GM10266 (cell line): ENCODE data around the gene TRAPPC2L.
A peak's percentile ranks its signal among the peaks of the same experiment; 100 is the strongest.

ENCODE experiments used
- DNase-seq: peaks from one replicate; pipeline ENCODE4 v3.0.0; 2012; ENCODE audit errors: extremely low spot score
- TF ChIP-seq, protein P1 (sequence below): IDR thresholded peaks from 2 replicates; pipeline ENCODE4 v1.5.1; 2012; ENCODE audit warnings: mild to moderate bottlenecking, low read depth; ENCODE audit not compliant: control insufficient read depth, insufficient read depth; ENCODE audit errors: missing control alignments

TRAPPC2L gene

DNA sequence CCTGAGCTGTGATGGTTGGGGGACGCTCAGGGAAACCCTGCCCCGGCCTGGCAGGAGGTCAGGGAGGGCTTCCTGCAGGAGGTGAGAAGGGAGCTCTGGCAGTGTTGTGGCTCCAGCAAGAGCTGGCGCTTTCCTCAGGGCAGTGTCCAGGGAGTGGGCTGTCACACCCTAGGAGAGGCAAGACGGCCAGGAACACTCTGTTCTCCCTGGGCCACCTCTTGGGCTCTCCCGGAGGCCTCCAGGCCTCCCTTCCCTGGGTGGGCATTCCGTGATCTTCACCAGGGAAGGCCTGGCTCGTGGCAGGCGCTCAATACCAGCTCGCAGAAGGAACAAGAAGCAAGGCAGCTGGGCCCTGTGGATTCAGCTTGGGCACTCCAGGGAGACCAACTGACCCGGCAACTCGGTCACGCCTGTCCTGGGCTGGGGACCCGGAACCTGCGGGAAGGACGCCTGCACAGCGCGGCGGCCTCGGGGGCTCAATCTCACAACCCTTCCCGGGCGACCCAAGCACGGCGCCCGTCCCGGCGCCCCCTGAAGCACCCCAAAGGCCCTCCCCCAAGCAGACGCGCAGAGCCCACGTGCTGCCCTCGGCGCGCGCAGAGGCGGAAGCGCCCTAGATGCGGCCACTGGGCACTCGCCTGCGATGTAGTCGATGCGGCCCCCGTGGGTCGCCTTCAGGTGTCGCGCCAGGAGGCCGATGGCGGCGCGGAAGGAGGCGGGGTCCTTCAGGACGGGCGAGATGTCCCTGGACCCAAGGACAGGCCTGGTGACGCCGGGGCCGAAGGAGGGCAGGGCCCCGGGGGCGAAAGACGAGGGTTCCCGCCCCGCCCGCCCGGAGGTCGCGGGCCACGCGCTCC is 45.8 kb upstream of the TRAPPC2L start:
- DNase-seq = peak; percentile 87
- TF ChIP-seq, protein P1, sequence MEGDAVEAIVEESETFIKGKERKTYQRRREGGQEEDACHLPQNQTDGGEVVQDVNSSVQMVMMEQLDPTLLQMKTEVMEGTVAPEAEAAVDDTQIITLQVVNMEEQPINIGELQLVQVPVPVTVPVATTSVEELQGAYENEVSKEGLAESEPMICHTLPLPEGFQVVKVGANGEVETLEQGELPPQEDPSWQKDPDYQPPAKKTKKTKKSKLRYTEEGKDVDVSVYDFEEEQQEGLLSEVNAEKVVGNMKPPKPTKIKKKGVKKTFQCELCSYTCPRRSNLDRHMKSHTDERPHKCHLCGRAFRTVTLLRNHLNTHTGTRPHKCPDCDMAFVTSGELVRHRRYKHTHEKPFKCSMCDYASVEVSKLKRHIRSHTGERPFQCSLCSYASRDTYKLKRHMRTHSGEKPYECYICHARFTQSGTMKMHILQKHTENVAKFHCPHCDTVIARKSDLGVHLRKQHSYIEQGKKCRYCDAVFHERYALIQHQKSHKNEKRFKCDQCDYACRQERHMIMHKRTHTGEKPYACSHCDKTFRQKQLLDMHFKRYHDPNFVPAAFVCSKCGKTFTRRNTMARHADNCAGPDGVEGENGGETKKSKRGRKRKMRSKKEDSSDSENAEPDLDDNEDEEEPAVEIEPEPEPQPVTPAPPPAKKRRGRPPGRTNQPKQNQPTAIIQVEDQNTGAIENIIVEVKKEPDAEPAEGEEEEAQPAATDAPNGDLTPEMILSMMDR = no peak

DNA sequence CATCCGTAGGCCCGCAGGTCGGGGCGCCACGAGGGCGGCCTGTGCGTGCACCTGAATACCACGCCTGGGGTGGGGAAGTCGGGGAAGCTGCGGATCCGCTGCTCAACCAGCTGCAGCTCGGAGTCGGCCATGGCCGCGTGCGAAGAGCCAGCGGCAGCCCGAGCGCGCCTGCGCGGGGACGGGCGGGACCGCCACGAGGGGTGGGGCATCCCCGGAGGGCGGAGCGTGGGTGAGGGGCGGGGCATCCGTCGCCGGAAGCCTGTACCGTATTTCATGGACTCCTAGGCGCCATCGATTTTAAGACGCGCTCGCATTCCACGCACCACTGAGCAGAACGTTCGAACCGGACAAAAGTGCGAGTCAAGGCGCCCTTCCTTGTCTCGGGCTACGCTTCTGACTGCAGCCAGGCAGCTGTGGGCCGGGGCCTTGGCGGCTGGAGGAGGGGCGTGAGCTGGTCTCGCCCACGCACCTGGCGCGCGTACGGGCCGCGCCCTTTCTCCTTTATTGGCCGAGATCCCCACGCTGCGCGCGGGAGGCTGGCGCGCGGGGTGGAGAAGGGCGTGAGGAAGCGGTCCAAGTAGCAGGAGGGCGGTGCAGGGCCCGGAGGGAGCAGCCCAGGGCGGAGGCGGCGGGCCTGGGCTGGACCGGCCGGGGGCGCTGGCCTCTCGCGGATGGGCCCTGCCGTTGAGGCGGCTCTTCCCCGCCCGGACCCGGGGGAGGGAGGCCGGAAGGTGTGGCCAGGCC is 45.0 kb upstream of the TRAPPC2L start, which contains the start of gene APRT:
Gene APRT (minus strand): TSS at position 160 of the 744 bp plus-strand sequence. CDS start 29 bp downstream, at position 131.
- TF ChIP-seq, protein P1 = peak; percentile 62
- DNase-seq = peak; percentile 99

DNA sequence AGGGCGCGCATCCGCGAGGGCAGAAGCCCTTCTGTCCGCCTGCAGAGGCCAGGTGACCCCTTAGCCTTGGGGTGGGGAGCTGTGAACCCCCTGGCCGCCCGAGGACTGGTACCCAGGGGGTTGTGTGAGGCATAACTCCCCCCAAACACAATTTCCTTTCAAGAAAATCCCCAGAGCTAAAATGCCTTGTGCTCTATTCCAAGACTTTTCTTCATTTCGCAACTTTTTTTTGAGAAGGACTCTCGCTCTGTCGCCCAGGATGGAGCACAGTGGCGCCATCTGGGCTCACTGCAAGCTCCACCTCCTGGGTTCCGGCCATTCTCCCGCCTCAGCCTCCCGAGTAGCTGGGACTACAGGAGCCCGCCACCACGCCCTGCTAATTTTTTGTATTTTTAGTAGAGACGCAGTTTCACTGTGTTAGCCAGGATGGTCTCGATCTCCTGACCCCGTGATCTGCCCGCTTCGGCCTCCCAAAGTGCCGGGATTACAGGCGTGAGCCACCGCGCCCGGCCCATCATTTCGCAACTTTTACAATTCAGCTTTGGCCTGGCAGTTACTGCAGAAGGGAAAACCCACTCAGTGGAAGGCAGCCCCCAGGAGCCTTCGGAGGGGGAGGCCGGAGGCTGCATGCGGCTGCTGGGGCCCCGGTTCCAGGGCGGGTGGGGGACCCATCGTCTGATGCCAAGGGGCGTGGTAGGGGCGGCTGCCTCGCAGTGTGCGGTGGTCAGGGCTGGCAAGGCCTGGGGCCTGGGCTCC is 44.2 kb upstream of the TRAPPC2L start:
- DNase-seq = no peak
- TF ChIP-seq, protein P1 = no peak

DNA sequence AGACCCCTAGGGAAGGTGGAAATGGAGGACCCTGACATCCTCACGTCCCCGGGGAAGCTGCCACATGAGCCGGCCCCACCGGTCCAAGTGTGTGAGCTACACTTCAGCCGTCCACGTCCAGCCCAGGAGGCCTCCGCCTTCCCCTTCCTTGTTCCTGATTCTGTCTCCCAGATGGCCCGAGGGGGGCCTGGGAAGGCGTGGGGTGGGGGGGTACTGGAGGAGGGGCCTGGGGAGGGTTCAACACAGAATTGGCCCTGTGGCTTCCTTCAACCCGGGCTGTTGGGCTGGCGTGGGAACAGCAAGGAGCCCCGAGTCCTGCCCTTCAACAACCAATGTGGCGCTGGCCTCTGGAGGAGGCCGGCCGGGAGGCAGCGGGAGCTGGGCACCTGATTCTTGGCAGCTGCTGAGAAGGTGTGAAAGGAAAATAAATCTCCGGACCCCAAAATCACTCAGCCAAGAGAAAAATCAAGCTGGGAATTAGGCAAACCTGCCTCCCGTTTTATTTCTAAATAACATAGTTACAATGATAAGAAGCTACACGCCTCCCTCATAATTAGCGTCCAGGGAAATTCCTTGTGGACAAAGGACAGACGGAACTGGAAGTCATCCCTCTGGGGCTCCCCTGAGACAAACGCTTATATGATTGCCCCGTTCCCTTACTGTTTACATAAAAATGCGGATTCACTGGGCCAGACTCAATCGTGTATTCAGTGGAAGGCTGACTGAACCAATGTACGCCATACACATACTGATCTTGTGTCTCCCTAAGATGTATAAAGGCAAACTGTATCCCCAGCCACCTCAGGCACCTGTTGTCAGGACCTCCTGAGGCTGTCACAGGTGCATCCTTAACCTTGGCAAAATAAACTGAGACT is 43.4 kb upstream of the TRAPPC2L start:
- TF ChIP-seq, protein P1 = no peak
- DNase-seq = no peak

DNA sequence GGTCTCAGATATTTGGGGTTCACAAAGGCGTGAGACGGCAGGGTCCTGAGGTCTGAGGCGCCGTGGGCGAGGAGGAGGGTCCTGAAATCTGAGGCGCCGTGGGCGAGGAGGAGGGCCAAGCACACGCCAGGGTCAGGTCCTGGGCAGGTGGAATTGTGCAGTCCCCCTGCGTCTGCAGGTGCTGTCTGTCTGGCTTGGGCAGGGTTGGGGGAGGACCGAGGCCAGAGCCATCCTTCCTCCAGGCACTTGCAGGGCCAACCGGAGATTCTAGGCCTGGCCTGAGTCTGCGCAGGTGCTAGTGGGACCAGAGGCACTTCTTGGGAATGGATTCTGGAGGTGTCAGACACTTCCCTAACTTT is 42.8 kb upstream of the TRAPPC2L start:
- TF ChIP-seq, protein P1 = no peak
- no peak for DNase-seq

DNA sequence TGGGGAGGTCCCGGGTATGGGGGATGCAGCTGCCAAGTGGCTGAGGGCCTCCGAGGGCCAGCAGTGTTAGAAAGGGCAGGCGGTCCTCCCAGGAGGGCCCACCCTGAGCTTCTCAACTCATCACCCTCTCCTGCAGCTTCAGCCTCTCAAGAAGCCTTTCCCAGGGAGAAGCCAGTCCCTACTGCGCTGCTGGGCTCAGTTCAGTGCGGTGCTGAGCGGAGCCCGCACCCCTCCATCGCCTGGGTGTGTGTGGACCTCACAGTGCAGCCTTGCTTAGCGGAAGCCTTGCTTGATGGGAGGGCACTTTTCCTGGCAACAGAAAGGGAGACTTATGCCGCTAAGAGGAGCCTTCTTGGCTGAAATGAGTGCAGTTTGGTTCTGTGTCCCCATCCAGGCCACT is 41.7 kb upstream of the TRAPPC2L start:
- TF ChIP-seq, protein P1 = no peak
- no peak for DNase-seq
